H1 (cell line): ENCODE data around the gene ZBTB38. TPM values are rescaled to one million over a fixed set of nuclear protein-coding genes. Genes with fewer than 3 reads are reported as not detected.

Experiments used
- CBX5 ChIP-seq: fragments of 300-800, 300-1000 bp; sonication (generic); IDR thresholded peaks from 2 replicates; pipeline ENCODE4 v1.7.1; 2016; ENCODE audit warnings: antibody characterized with exemption, low read length, low read depth
- CEBPB ChIP-seq: IDR thresholded peaks from 2 replicates; pipeline ENCODE4 v1.6.1; 2012; ENCODE audit warnings: low read depth, low read length
- GABPA ChIP-seq: IDR thresholded peaks from 2 replicates; pipeline ENCODE4 v1.6.1; 2011; ENCODE audit warnings: mild to moderate bottlenecking, low read length, moderate library complexity, borderline replicate concordance; ENCODE audit not compliant: insufficient read depth
- RAD21 ChIP-seq, 2 experiments: IDR thresholded peaks in 1 of 2; conservative IDR thresholded peaks in 1 of 2; 2 replicates each; pipeline ENCODE4 v1.6.1; 2011; ENCODE audit warnings: low read depth in 2 of 2, low read length in 2 of 2, improper control_type of control experiment in 1 of 2, inconsistent platforms in 1 of 2, mild to moderate bottlenecking in 1 of 2, moderate library complexity in 1 of 2
- RXRA ChIP-seq: IDR thresholded peaks from 2 replicates; pipeline ENCODE4 v1.6.1; 2011; ENCODE audit warnings: low read depth, mild to moderate bottlenecking, low read length, moderate library complexity; ENCODE audit not compliant: insufficient read depth
- SRF ChIP-seq: IDR thresholded peaks from 2 replicates; pipeline ENCODE4 v1.6.1; 2011; ENCODE audit warnings: mild to moderate bottlenecking, low read depth, low read length, moderate library complexity
- YY1 ChIP-seq: IDR thresholded peaks from 2 replicates; pipeline ENCODE4 v1.6.1; 2011; ENCODE audit warnings: low read depth, mild to moderate bottlenecking, low read length
- polyA plus RNA-seq, 7 experiments: library from polyadenylated mRNA; depleted of rRNA in 3 of 7; stranded (reverse) in 5 of 7; unstranded in 2 of 7; fragments of >200 nt in 5 of 7; fragments of 200-250 nt in 2 of 7; gene quantifications; 1 replicate in 5 of 7; 2 replicates in 1 of 7; 4 replicates in 1 of 7; pipeline versions ENCODE4 v1.2.1 to v1.2.3, GENCODE V29; 2011 to 2013; ENCODE audit warnings: missing spikeins in 2 of 7, mixed read lengths in 2 of 7
- total RNA-seq: library from RNA; stranded (reverse); fragmentation: NEBNext Ultra II Directional; extraction: Animal tissue kit (Norgen Biotek cat#: 25700); gene quantifications from 2 replicates; pipeline ENCODE4 v1.2.1, GENCODE V29; 2021

Gene ZBTB38
- total and polyA plus RNA-seq, 2 of the 8 experiments (the other 6 are each of a cell fraction or from before 2014, with no cell fraction given): 4.4 to 10.5 TPM

DNA sequence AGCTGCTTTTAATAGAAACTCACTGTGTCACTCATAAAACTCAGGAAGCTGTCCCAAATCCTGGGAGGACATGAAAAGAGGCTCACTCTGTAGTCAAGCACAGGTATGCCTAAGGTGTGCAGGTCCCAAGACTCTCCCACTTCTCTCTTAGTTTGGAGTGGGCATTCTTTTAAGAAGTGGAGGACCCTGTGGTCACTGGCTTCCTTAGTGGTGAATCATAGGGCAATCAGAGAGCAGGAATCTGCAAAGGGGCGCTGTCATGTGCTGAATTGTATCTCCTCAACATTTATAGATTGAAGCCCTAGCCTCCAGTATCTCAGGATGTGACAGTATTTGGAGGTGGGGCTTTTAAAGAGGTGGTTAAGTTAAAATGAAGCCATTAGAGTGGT is 47.2 kb upstream of the ZBTB38 start (continued):
- no peak for TF ChIP-seq GABPA
- TF ChIP-seq YY1: no peak
- no peak for TF ChIP-seq RXRA
- TF ChIP-seq RAD21 (IDR thresholded peaks at IDR 0.05 in 1 of 2, conservative IDR thresholded peaks at IDR 0.05 in 1 of 2; ENCODE audit: low read depth in 2 of 2, low read length in 2 of 2): no peak
- TF ChIP-seq CEBPB: no peak
- TF ChIP-seq CBX5: no peak
- no peak for TF ChIP-seq SRF
